ENCODE measurements around the gene ZNF235. TPM values are rescaled to one million over a fixed set of nuclear protein-coding genes. Genes with fewer than 3 reads are reported as not detected.

Gene ZNF235
- total RNA-seq, 2 donors from 2014 or later, result 7.0 to 12.1 TPM

DNA sequence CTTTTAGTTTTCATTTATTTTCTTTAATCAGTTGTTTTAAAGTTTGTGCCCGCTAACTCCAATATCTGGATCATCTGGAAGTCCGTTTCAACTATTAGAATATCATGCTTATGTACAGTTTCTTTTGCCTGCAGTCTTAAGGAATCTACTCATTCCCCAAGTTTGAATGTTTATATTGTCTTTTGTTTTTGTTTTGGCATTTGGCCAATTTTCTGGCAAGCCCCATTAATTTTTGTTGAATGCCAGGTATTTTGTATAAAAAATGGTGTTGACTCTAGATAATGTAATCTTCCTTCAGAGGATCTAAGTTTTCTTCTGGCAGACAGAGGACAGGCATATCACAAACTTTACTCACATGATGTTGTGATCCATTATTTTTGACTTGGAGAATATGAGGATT lies 11.1 kb upstream of the ZNF235 start:
- TF ChIP-seq, protein P1, sequence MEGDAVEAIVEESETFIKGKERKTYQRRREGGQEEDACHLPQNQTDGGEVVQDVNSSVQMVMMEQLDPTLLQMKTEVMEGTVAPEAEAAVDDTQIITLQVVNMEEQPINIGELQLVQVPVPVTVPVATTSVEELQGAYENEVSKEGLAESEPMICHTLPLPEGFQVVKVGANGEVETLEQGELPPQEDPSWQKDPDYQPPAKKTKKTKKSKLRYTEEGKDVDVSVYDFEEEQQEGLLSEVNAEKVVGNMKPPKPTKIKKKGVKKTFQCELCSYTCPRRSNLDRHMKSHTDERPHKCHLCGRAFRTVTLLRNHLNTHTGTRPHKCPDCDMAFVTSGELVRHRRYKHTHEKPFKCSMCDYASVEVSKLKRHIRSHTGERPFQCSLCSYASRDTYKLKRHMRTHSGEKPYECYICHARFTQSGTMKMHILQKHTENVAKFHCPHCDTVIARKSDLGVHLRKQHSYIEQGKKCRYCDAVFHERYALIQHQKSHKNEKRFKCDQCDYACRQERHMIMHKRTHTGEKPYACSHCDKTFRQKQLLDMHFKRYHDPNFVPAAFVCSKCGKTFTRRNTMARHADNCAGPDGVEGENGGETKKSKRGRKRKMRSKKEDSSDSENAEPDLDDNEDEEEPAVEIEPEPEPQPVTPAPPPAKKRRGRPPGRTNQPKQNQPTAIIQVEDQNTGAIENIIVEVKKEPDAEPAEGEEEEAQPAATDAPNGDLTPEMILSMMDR (conservative IDR thresholded peaks at IDR 0.05), result no peak
- Histone ChIP-seq H3K4me3 (ENCODE audit: low read length) (no peak overlapping the region), H3K27me3 (ENCODE audit: control insufficient read depth, insufficient read depth, low read length, poor library complexity, severe bottlenecking) (no peaks in the 10 kb centered on the region), H3K27ac (ENCODE audit: low read depth, low read length) (no peak overlapping the region), H3K9me3 (ENCODE audit: control insufficient read depth, low read length) (peaks cover 34% of the 10 kb centered on the region), H3K4me1 (ENCODE audit: control insufficient read depth, insufficient read depth, low read length) (no peaks in the 10 kb centered on the region), H3K36me3 (ENCODE audit: control insufficient read depth, insufficient read depth, low read length) (no peaks in the 10 kb centered on the region), H3K9ac (ENCODE audit: extremely low read depth, low read length, poor library complexity, severe bottlenecking) (no peak overlapping the region)
- H3K4me3 Mint-ChIP-seq, result no peak overlapping the region
- peaks cover 53% of the 10 kb centered on the region for H3K9me3 Mint-ChIP-seq
- 92% methylated on average over 2 of the region's 2 CpGs; no CpG with 5 or more reads in 1 of the 2 experiments for WGBS, 2 experiments (ENCODE audit: insufficient coverage in 1 of 2, insufficient read length in 1 of 2)
- peaks cover 2% of the 10 kb centered on the region for H3K27me3 Mint-ChIP-seq (ENCODE audit: insufficient read depth)
- no peak for DNase-seq
- H3K36me3 Mint-ChIP-seq (ENCODE audit: low read depth), result peaks cover 2% of the 10 kb centered on the region
- H3K4me1 Mint-ChIP-seq, result no peaks in the 10 kb centered on the region
- H3K27ac Mint-ChIP-seq, result no peak overlapping the region

DNA sequence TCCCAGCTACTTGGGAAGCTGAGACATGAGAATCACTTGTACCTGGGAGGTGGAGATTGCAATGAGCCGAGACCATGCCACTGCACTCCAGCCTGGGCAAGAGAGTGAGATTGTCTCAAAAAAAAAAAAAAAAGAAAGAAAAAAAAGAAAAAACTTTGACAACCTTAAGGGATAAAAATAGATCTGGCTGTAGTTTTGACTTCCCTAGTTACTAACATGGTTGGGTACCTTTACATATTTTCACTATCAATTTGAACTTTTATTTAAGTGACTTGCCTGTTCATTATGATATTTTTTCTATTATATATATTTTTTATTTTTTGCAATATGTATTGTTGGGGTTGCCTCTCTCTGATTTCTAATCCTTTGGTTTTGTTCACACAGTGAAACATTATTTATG lies 8.4 kb upstream of the ZNF235 start:
- H3K9me3 Mint-ChIP-seq, result peaks cover 36% of the 10 kb centered on the region
- H3K9me3 ChIP-seq (ENCODE audit: control insufficient read depth, low read length), result peaks cover 14% of the 10 kb centered on the region

DNA sequence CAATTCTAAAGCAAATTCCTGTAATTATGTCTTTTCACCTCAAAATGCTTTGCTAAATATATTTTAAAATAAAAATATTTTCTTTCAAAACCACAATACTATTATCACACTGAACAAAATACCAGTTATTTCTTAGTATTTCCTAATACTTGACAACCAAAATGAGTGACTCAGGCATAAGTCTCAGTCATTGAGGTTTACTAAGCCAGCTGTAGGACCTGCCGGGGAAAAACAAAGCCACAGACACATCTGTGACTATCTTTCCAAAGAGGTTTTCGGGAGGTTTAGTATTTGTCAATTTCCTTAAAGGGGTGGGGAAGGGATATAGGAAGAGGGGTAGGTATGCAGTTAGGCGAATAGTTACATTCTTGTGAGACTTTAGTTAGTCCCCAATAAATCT lies 3.2 kb upstream of the ZNF235 start:
- WGBS, 2 experiments (ENCODE audit: insufficient coverage in 1 of 2, insufficient read length in 1 of 2), result 95% methylated on average over 2 of the region's 3 CpGs; no CpG with 5 or more reads in 1 of the 2 experiments
- Histone ChIP-seq H3K4me3 (ENCODE audit: low read length) (no peak overlapping the region), H3K4me1 (ENCODE audit: control insufficient read depth, insufficient read depth, low read length) (peaks cover 6% of the 10 kb centered on the region), H3K9ac (ENCODE audit: extremely low read depth, low read length, poor library complexity, severe bottlenecking) (no peak overlapping the region), H3K9me3 (ENCODE audit: control insufficient read depth, low read length) (no peaks in the 10 kb centered on the region), H3K36me3 (ENCODE audit: control insufficient read depth, insufficient read depth, low read length) (no peaks in the 10 kb centered on the region), H3K27ac (ENCODE audit: low read depth, low read length) (no peak overlapping the region), H3K27me3 (ENCODE audit: control insufficient read depth, insufficient read depth, low read length, poor library complexity, severe bottlenecking) (no peaks in the 10 kb centered on the region)
- peaks cover 2% of the 10 kb centered on the region for H3K36me3 Mint-ChIP-seq (ENCODE audit: low read depth)
- peaks cover 5% of the 10 kb centered on the region for H3K27me3 Mint-ChIP-seq (ENCODE audit: insufficient read depth)
- H3K4me3 Mint-ChIP-seq, result no peak overlapping the region
- peaks cover 6% of the 10 kb centered on the region for H3K9me3 Mint-ChIP-seq
- DNase-seq, result no peak
- TF ChIP-seq, protein P1 (conservative IDR thresholded peaks at IDR 0.05), result no peak
- H3K27ac Mint-ChIP-seq, result no peak overlapping the region
- peaks cover 9% of the 10 kb centered on the region for H3K4me1 Mint-ChIP-seq

More for the DNA sequence above, 8.4 kb upstream of the ZNF235 start:
- H3K36me3 Mint-ChIP-seq (ENCODE audit: low read depth), result peaks cover 2% of the 10 kb centered on the region
- H3K4me3 ChIP-seq (ENCODE audit: low read length), result no peak overlapping the region
- H3K27me3 ChIP-seq (ENCODE audit: control insufficient read depth, insufficient read depth, low read length, poor library complexity, severe bottlenecking), result no peaks in the 10 kb centered on the region
- WGBS, 2 experiments (ENCODE audit: insufficient coverage in 1 of 2, insufficient read length in 1 of 2), result 83 to 94% methylated on average over 1 of the region's 1 CpG
- no peak overlapping the region for H3K27ac Mint-ChIP-seq
- peaks cover 5% of the 10 kb centered on the region for H3K27me3 Mint-ChIP-seq (ENCODE audit: insufficient read depth)
- no peaks in the 10 kb centered on the region for H3K36me3 ChIP-seq (ENCODE audit: control insufficient read depth, insufficient read depth, low read length)
- no peak for DNase-seq
- H3K4me1 ChIP-seq (ENCODE audit: control insufficient read depth, insufficient read depth, low read length), result no peaks in the 10 kb centered on the region
- H3K9ac ChIP-seq (ENCODE audit: extremely low read depth, low read length, poor library complexity, severe bottlenecking), result no peak overlapping the region
- no peak overlapping the region for H3K4me3 Mint-ChIP-seq
- no peak overlapping the region for H3K27ac ChIP-seq (ENCODE audit: low read depth, low read length)
- no peaks in the 10 kb centered on the region for H3K4me1 Mint-ChIP-seq
- TF ChIP-seq, protein P1 (conservative IDR thresholded peaks at IDR 0.05), result no peak

All from endodermal cell (in vitro differentiated cells).